ENCODE measurements around the gene PLAAT3. TPM values are rescaled to one million over a fixed set of nuclear protein-coding genes. Genes with fewer than 3 reads are reported as not detected.
"Not testable (repeated sequence)": the region's sequence is repeated elsewhere in the genome, so short reads cannot be mapped to it uniquely, and the experiment has no call there.

The PLAAT3 gene
- total RNA-seq, 1 donor from 2014 or later, result 65.4 TPM

DNA sequence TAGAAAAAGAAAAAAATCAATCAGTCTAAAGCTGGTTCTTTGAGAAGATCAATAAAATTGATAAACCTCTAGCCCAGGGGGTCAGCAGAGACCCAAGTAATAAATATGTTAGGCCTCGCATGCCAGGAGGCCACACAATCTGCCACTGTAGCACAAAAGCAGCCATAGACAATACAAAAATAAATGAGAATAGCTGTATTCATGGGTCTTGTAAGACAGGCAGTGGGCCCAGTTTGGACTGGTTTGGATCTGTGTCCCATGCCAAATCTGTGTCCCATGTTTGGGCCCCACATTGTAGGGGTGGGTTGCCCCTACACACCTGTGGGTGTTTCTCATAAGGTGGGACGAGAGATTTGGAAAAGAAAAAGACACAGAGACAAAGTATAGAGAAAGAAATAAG lies 84.2 kb downstream of the PLAAT3 start:
- peaks cover 6% of the 10 kb centered on the region for H3K9me3 Mint-ChIP-seq
- peak overlapping the region; percentile 98 for H3K27ac Mint-ChIP-seq
- H3K4me1 Mint-ChIP-seq (ENCODE audit: unreplicated experiment), result peaks cover 45% of the 10 kb centered on the region
- no peak for DNase-seq (ENCODE audit: extremely low spot score, unreplicated experiment)
- TF ChIP-seq, protein P1, sequence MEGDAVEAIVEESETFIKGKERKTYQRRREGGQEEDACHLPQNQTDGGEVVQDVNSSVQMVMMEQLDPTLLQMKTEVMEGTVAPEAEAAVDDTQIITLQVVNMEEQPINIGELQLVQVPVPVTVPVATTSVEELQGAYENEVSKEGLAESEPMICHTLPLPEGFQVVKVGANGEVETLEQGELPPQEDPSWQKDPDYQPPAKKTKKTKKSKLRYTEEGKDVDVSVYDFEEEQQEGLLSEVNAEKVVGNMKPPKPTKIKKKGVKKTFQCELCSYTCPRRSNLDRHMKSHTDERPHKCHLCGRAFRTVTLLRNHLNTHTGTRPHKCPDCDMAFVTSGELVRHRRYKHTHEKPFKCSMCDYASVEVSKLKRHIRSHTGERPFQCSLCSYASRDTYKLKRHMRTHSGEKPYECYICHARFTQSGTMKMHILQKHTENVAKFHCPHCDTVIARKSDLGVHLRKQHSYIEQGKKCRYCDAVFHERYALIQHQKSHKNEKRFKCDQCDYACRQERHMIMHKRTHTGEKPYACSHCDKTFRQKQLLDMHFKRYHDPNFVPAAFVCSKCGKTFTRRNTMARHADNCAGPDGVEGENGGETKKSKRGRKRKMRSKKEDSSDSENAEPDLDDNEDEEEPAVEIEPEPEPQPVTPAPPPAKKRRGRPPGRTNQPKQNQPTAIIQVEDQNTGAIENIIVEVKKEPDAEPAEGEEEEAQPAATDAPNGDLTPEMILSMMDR (conservative IDR thresholded peaks at IDR 0.05), result no peak
- no peaks in the 10 kb centered on the region for H3K27me3 Mint-ChIP-seq
- peak overlapping the region; percentile 76 for H3K4me3 Mint-ChIP-seq
- no peaks in the 10 kb centered on the region for H3K36me3 Mint-ChIP-seq

DNA sequence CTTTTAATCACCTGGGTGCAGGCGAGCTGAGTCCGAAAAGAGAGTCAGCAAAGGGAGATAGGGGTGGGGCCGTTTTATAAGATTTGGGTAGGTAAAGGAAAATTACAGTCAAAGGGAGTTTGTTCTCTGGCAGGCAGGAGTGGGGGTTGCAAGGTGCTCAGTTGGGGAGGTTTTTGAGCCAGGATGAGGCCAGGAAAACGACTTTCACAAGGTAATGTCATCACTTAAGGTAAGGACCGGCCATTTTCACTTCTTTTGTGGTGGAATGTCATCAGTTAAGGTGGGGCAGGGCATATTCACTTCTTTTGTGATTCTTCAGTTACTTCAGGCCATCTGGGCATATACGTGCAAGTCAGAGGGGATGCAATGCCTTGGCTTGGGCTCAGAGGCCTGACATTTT lies 84.9 kb downstream of the PLAAT3 start:
- not testable (repeated sequence) for H3K27me3 Mint-ChIP-seq; DNase-seq (ENCODE audit: extremely low spot score, unreplicated experiment)
- peak overlapping the region; percentile 98 for H3K27ac Mint-ChIP-seq

DNA sequence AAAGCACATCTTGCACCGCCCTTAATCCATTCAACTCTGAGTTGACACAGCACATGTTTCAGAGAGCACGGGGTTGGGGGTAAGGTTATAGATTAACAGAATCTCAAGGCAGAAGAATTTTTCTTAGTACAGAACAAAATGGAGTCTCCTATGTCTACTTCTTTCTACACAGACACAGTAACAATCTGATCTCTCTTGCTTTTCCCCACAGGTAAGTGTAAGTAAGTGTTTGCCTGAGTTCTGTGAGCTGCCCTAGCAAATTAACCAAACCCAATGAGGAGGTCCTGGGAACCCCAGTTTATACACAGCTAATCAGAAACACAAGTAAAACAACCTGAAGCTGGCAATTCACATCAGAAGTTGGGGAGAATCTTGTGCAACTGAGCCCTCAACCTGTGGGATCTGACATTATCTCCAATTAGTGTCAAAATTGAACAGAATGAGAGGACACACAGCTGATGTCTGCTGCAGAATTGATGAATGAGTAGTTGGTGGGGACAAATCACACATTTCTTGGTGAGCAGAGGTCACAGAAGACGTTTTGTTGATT lies 85.4 kb downstream of the PLAAT3 start:
- H3K36me3 Mint-ChIP-seq; H3K27me3 Mint-ChIP-seq; DNase-seq (ENCODE audit: extremely low spot score, unreplicated experiment); H3K9me3 Mint-ChIP-seq: not testable (repeated sequence)
- peak overlapping the region; percentile 98 for H3K27ac Mint-ChIP-seq
- H3K4me1 Mint-ChIP-seq (ENCODE audit: unreplicated experiment), result peaks cover 38% of the 10 kb centered on the region
- peak overlapping the region; percentile 76 for H3K4me3 Mint-ChIP-seq

More for the DNA sequence above, 84.9 kb downstream of the PLAAT3 start:
- not testable (repeated sequence) for H3K36me3 Mint-ChIP-seq, H3K9me3 Mint-ChIP-seq
- Mint-ChIP-seq H3K4me3 (peak overlapping the region; percentile 76), H3K4me1 (ENCODE audit: unreplicated experiment) (peaks cover 44% of the 10 kb centered on the region)

DNA sequence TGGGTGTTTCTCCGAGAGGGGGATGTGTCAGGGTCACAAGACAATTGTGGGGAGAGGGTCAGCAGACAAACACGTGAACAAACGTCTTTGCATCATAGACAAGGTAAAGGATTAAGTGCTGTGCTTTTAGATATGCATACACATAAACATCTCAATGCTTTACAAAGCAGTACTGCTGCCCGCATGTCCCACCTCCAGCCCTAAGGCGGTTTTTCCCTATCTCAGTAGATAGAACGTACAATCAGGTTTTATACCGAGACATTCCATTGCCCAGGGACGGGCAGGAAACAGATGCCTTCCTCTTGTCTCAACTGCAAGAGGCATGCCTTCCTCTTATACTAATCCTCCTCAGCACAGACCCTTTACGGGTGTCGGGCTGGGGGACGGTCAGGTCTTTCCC lies 86.1 kb downstream of the PLAAT3 start:
- H3K9me3 Mint-ChIP-seq; DNase-seq (ENCODE audit: extremely low spot score, unreplicated experiment); H3K36me3 Mint-ChIP-seq; H3K27me3 Mint-ChIP-seq: not testable (repeated sequence)
- peak overlapping the region; percentile 62 for H3K4me3 Mint-ChIP-seq
- peak overlapping the region; percentile 97 for H3K27ac Mint-ChIP-seq
- peaks cover 32% of the 10 kb centered on the region for H3K4me1 Mint-ChIP-seq (ENCODE audit: unreplicated experiment)

DNA sequence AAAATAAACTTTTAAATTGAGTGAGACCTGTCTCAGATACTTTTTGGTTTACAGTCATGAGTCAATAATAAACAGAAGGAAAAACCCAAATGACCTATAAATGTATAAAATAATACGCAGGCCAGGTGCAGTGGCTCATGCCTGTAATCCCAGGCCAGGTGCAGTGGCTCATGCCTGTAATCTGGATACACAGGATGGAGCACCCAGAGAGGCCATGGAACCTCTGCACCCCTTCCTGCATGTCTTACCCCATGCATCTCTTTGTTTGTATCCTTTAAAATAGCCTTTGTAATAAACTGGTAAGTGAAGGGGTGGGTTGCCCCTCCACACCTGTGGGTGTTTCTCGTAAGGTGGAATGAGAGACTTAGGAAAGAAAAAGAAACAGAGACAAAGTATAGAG lies 86.6 kb downstream of the PLAAT3 start:
- Mint-ChIP-seq H3K36me3 (no peaks in the 10 kb centered on the region), H3K9me3 (peaks cover 6% of the 10 kb centered on the region), H3K27me3 (no peaks in the 10 kb centered on the region), H3K4me1 (ENCODE audit: unreplicated experiment) (peaks cover 31% of the 10 kb centered on the region), H3K27ac (peak overlapping the region; percentile 97), H3K4me3 (peak overlapping the region; percentile 62)
- DNase-seq (ENCODE audit: extremely low spot score, unreplicated experiment), result no peak
- TF ChIP-seq, protein P1 (conservative IDR thresholded peaks at IDR 0.05), result no peak

Other genes with a start within 250 kb of the PLAAT3 start
- 0.19 and 0.24 TPM in 2 replicates for gene SLC22A9, start 244.6 kb downstream of the PLAAT3 start, total RNA-seq (ENCODE audit: low replicate concordance)
- 2.0 and 9.9 TPM in 2 replicates for gene PLAAT5, start 123.3 kb downstream of the PLAAT3 start, total RNA-seq (ENCODE audit: low replicate concordance)
- gene LGALS12, start 108.3 kb downstream of the PLAAT3 start, total RNA-seq (ENCODE audit: low replicate concordance), result 0.34 TPM in 1 of 2 replicates, not detected in the other
- 131 and 152 TPM in 2 replicates for gene PLAAT4, start 77.6 kb downstream of the PLAAT3 start, total RNA-seq (ENCODE audit: low replicate concordance)
- gene PLAAT2, start 51.1 kb downstream of the PLAAT3 start, total RNA-seq (ENCODE audit: low replicate concordance), result 6.0 and 7.8 TPM in 2 replicates
- gene ATL3, start 56.9 kb upstream of the PLAAT3 start, total RNA-seq (ENCODE audit: low replicate concordance), result 21.6 and 24.6 TPM in 2 replicates
- gene RTN3, start 67.1 kb upstream of the PLAAT3 start, total RNA-seq (ENCODE audit: low replicate concordance), result 95.0 and 95.9 TPM in 2 replicates
- gene ZFTA, start 154.3 kb upstream of the PLAAT3 start, total RNA-seq (ENCODE audit: low replicate concordance), result 21.1 and 41.7 TPM in 2 replicates
- gene SPINDOC, start 199.0 kb upstream of the PLAAT3 start, total RNA-seq (ENCODE audit: low replicate concordance), result 33.7 and 61.6 TPM in 2 replicates
- 52.8 and 73.5 TPM in 2 replicates for gene MARK2, start 224.7 kb upstream of the PLAAT3 start, total RNA-seq (ENCODE audit: low replicate concordance)